HG03575 (cell line): ENCODE data around the gene C1orf116.

Experiments used
- ATAC-seq: cut with Tn5 transposase; IDR thresholded peaks from one replicate; pipeline ENCODE4 v1.9.1; 2021; ENCODE audit not compliant: unreplicated experiment, insufficient number of reproducible peaks, low FRiP score; ENCODE audit errors: extremely low read depth

The C1orf116 gene

DNA sequence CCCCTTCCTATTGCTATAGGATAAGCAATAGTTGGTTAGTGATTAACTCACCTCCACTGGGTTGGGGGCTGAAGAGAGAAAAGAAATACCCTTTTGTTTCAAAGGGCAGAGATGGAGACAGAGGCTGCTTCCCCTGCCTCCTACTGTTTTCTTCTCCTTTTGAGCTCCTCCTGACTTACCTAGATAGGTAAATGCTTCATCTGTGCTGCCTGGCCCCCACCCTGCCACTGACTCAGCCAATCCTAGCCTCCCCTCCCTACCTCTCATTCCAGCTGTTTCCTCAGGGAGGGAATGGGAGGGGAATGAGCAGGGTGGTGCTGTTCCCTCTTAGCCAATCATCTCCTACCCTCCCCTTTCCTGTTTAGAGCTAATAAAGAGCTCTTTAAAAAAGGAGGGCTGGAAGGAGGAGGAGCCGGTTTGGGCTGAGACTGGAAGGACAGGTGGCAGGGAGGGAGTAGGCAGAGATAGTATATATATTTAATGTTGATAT, at the start of gene C1orf116:
Gene C1orf116 (minus strand): TSS at position 229 of the 490 bp plus-strand sequence. CDS start 5,158 bp downstream, outside the sequence.
- no peak for ATAC-seq

GRCh38 chr1:207081806-207082205, 49.2 kb upstream of the C1orf116 start:
- no peak for ATAC-seq

DNA sequence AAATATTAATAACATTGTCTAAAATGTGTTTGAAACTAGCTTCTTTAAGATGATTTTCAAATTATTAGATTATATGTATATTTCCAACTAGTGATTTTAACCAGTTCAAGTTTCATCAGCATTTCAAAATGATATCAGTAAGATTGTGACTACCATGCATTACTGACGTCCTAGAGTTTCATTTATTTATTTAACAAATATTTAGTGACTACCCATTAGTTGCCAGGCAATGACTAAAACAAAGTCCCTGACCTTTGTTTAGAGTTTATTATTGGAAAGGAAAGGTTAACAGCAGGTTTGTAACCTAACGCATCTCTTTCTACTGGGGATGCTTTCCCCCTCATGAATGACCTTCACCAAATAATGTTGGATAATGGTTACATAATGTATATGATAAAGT, 48.5 kb upstream of the C1orf116 start:
- no peak for ATAC-seq

DNA sequence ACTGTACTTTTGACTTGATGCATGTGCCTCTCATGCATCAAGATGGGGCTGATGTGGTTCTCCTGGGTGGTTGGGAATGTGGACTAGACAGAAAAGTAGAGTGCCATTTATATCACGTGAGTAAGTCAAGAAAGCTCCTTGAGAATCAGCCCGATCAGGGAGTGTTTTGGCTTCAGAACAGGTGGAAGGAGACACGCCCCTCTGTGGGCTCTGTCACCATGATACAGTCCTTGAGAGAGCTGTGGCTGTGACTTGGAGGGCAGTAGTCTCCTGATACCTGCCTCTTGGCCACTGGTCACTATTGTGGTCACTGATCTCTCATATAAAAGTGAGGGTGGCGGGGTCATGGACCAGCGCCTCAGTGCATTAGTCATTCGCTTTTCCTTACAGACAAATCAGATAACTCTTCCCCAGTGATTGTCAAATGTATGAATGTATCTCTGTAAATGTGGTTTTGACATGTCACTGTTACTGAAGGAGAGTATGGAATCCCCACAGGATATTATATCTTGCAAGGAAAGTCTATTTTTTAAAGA, 47.2 kb upstream of the C1orf116 start:
- no peak for ATAC-seq

DNA sequence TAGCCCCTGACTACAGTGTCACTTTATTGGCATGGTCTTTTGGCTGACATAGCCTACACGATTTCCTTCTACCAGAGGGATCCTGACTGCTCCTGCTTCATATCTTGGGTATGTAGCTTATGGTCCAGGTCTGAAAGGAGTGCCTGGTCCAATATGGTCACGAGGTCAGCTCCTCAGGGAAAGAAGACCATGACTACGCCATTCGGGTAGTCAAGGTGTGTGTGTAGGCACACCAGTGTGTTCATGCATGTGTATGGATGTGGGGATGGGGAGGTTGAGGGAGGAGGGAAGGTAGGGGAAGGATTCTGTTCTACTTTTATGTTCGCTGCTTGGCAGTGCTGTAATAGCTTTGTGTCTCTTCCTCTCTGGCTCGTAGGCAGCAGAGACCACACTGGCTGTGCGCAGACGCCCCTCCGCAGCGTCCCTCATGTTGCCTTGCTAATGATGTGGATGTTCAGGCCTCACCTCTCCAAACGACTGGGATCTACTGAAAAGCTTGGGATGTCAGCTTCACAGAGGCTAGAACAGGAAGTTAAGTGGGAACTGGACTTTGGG, 46.1 kb upstream of the C1orf116 start:
- no peak for ATAC-seq

DNA sequence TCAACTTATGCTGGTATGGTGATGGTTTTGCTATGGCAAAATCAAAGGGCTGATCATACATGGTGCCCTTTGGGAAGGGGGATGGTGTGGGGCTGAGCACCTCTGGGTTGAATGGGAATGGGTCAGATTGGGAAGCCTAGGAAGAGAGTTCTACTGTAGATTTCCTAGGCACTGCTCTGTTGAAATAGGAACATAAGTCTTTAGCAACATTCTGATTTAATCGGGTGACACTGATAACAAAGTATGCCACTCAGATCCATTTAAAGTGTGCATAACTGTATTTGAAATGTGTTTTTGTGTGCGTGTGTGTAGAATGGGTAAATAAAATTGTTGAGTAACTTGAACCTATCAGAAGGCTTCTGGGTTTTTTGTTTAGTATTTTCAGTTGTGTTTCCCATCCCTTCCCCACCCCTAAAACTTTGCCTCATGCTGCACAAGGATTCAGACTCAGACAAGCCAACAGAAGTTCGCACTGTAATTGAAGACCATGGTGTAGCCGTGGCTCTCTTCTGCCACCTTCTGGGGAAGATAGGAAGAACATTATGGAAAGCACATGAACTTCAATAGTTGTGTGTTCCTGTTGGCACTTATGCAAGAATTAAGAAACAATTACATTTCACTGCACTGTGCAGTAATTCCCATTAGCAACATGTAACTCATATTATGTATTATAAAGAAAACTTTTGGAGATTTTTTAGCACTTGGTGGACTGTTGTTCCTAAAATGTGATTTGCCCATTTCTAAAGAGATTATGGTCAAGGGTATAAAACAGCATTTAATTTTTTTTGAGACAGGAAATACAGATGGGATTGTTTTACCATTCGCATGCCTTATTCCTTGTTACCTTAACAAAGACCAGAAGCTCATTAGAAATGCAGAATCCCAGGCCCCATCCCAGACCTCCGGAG, 45.2 kb upstream of the C1orf116 start:
- ATAC-seq = no peak

GRCh38 chr1:207077012-207077411, 44.5 kb upstream of the C1orf116 start:
- no peak for ATAC-seq

- ATAC-seq = no peak
Observed at GRCh38 chr1:207076181-207076955, 43.8 kb upstream of the C1orf116 start.

DNA sequence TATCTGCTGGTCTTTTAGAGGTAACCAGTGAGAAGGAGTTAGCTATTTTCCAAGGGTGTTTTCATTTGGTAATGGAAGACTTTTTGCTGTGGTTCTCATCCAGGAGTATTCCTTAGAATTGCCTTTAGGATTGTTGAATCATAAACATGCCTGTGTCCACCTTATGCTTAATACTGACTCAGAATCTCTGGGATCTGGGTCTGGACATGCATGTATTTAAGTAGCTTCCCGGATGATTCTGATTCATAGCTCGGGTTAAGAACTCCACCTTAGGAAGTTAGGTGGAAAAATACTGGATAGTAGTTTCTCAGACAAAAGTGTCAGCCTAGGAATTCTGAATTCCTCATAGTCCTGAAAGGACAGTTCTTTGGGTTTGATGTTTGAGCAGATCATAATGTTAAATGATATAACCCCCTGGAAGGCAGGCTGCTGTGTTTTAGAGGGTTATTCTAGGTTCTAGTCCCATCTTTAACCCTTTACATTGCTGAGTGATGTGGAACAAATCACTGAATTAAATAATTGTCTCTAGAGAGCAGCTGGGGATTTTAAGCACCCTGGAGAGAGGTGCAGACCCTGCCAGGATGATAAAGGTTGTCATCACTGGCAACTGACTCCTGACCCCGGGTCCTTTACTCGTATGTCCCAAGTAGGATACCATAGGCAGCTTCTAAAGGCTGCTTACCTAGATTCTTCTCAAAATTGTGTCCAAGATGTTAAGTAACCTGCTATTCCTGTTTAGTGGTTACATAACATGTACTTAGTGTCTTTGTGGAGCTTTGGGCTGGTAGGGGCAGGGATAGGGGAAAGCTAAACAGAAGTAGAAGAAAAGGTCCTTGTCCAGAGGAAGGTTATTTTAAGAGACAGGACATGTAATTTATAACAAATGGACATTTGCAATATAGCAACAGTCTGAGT, 41.6 kb upstream of the C1orf116 start:
- ATAC-seq = no peak

DNA sequence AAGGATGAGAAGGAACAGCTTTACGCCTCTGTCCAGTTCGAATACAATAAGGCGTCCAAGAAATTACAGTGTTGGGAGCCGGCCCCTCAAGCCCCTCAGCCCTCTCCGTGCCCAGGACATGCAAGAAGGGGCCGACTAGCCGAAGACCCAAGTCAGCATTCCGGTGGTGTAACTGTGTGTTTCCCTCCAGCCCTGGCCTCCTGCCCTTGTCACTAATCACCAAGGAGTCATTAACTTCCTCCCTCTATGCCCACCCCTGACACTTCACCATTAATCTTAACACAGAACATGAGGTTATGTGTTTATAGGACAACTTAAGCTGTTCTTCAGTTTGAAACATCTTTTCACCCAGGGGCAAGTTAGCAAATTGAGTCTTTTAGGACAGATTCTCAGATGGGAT, 39.7 kb upstream of the C1orf116 start:
- no peak for ATAC-seq

DNA sequence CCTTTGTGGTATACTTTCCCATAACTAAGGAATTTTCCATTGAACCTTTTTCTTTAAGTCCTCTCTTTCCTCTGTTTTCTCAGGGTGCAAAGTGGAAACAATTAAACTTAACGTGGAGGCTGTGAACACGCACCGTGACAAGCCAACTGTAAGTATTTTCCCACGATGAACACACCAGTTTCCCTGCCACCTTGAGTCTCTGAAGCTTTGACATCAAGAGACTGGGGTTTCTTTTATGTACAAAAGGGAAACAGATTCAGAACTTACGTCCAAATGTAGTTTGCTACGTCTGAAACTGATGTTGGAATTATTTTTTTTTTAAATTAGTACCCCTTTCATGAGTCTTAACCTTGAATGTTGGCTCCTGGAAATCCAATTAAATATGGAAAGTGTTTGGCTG, 38.9 kb upstream of the C1orf116 start:
- no peak for ATAC-seq

- no peak for ATAC-seq
Observed at GRCh38 chr1:207070811-207071210, 38.3 kb upstream of the C1orf116 start.

DNA sequence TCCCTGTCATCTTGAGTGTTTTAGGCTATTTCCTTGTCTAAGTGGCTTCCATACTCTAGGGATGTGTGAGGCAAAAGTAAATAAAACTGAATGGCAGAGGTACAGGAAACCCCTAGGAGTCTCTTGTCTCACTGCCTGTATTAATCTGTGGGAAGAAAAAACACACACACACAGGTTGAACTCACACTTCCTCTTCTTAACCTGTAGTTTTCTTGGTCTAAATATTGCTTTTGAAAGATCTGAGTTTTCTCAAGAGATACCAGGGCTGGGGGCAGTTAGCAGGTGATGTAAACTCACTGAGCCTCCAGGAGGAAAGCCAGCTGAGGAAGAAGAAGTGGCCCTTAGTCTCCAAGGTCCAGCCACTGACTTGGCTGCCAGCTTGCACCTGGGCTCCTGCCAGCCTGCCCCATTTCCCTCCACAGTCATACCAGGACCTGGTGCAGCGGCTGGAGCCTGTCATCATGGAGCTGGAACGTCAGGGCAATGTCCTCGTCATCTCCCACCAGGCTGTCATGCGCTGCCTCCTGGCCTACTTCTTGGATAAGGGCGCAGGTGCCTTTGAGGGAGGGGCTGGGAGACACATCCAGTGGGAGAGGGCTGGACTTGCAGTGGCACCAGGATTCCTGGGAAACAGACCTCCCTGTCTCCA, 37.4 kb upstream of the C1orf116 start:
- no peak for ATAC-seq

DNA sequence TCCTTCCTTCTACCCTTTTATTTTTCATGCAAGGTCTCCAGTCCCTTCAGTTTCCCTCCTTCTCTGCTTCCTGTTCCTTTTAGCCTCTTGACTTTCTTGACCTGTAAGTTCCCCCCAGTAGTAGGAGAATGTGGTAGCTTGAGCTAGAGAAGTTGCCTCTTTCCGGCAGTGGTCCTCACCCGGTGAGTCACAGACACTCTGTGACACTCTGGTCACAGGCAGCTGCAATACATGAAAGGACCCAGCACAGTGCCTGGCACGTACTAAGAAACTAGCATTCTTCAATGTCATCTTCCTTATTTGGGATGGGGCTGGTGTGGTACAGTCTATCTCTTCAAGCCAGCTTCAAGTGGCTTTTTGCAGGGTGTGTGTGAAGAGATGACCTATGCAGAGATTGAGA, 36.5 kb upstream of the C1orf116 start:
- ATAC-seq = no peak

DNA sequence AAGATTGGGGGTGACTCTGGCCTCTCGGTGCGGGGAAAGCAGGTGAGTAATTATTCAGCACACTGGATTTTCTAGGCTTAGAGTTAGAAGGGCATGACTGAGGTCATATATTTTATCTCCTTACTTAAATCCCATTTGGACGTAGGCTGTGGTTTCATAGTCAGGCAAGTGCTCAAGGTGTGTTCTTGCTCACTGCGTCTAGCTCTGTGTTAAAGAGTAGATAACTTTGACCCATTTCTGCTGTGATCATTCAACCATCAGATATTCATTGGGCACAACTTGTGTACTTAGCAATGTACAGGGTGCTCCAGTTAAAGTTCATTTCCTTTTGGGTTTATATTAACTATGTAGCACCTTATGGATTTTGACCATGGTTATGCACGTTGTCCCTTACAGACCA, 35.1 kb upstream of the C1orf116 start:
- no peak for ATAC-seq

GRCh38 chr1:207067185-207067584, 34.6 kb upstream of the C1orf116 start:
- no peak for ATAC-seq

DNA sequence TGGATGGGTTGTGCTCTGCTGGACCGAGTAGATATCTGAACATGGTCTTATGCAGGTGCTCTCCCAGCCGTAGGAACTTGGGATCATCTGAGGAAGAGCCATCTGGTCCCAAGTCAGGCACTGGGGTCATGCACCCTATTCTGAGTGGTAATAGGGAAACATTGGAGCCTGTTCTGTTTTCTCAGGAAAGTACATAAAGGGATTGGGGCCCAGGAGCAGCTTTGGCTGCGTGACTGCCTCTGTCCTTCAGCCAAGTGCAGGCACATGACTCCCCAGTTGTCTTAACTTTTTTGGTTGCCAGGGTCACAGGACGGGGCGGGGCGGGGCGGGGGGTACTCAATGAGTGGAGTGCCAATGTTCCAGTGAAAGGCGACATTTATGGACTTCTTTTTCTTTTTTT, 32.0 kb upstream of the C1orf116 start:
- no peak for ATAC-seq

DNA sequence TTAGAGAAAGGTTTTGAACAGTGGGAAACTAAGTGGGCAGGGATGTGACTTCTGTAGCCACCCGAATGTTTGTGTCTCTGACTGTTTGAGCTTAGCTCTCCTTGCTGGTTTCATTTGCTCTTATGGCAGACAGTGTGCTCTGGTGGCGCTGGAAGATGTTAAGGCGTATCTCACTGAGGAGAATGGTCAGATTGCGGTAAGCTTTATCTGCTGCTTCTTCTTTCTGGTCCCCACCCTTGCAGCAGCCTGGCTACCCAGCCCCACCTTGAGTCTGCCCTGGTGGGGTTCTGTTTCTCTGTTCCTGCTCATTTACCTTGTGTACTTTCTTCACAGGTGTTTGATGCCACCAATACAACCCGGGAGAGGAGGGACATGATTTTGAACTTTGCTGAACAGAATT, 30.5 kb upstream of the C1orf116 start:
- no peak for ATAC-seq
